D721Med (cell line): ENCODE measurements around the gene MUC2.

Experiments used
- DNase-seq: peaks from one replicate; pipeline ENCODE4 v3.0.0; 2011; ENCODE audit warnings: low spot score; ENCODE audit not compliant: insufficient read length
- FAIRE-seq: peaks from 2 replicates; lab custom pipeline; 2011; peaks lifted over from hg19 to GRCh38; lab: Jason Lieb, UNC
- CTCF ChIP-seq: IDR thresholded peaks from 2 replicates; pipeline ENCODE4 v1.5.1; 2012; ENCODE audit warnings: mild to moderate bottlenecking, control low read depth; ENCODE audit not compliant: insufficient read depth; ENCODE audit errors: missing control alignments

Gene MUC2

GRCh38 chr11:1070594-1071462, 3.8 kb upstream of the MUC2 start:
- no peak for FAIRE-seq
- no peak for DNase-seq
- TF ChIP-seq CTCF = no peak

GRCh38 chr11:1071571-1072115, 3.0 kb upstream of the MUC2 start:
- DNase-seq = no peak
- TF ChIP-seq CTCF = no peak

GRCh38 chr11:1072116-1072820, 2.4 kb upstream of the MUC2 start:
- no peak for FAIRE-seq
- no peak for DNase-seq

More at GRCh38 chr11:1071571-1072115, 3.0 kb upstream of the MUC2 start:
- FAIRE-seq = no peak

GRCh38 chr11:1072821-1073231, 1.8 kb upstream of the MUC2 start:
- DNase-seq (no peak), FAIRE-seq (no peak)
- TF ChIP-seq CTCF = no peak

More at GRCh38 chr11:1072116-1072820, 2.4 kb upstream of the MUC2 start:
- no peak for TF ChIP-seq CTCF

- no peak for FAIRE-seq
These were observed 1.4 kb upstream of the MUC2 start for GRCh38 chr11:1073261-1073724.

GRCh38 chr11:1073851-1074243, 827 bp upstream of the MUC2 start:
- no peak for TF ChIP-seq CTCF
- DNase-seq (no peak), FAIRE-seq (no peak)

More at GRCh38 chr11:1073261-1073724, 1.4 kb upstream of the MUC2 start:
- DNase-seq = no peak
- no peak for TF ChIP-seq CTCF
